Mammary epithelial cell (primary cell): ENCODE results near the gene TOR3A.

Experiments used
- EZH2 ChIP-seq: IDR thresholded peaks from 2 replicates; pipeline ENCODE4 v1.6.1; 2012; ENCODE audit warnings: low read length, inconsistent platforms, borderline replicate concordance
- TF ChIP-seq, protein P1 (sequence below), 2 donors: IDR thresholded peaks in 1 of 2; conservative IDR thresholded peaks in 1 of 2; 2 replicates each; pipeline ENCODE4 v1.5.1; 2011 to 2012; ENCODE audit warnings: inconsistent platforms in 2 of 2, low read length in 2 of 2, mild to moderate bottlenecking in 2 of 2, control low read depth in 1 of 2, low read depth in 1 of 2; ENCODE audit not compliant: insufficient read depth in 1 of 2; ENCODE audit errors: extremely low read depth in 1 of 2

DNA sequence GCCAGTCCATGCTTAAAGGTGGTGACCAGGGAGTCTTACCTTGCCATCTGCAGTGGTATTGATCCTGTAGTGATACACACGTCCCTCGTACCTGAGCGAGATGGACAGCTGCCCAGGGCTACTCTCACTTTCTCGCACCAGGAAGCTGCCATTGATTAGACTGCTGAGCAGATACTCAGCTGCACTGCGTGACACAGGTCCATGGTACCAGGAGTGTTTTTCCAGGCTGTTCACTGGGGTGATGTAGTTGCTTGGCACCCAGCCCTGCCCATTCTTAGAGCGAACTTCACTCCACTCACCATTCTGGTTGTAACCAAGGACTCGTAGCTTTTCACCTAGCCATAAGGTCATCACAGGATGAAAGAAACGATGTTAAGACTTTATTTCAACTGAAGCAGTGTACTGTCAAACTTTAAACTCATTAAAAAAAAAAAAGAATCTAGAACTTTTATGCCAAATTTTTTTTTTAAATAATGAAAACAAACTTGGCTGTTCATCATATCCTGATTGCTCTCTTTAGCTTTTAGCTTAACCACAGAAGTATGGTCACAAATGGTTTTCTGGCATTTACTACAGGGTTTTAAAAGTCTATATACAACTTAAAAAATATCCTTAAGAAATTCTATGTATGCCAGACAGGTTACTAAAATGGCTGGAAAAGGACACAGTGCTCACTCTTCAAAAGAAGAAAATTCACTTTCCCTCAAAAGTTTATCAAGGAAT lies 44.6 kb downstream of the TOR3A start:
- TF ChIP-seq, protein P1, sequence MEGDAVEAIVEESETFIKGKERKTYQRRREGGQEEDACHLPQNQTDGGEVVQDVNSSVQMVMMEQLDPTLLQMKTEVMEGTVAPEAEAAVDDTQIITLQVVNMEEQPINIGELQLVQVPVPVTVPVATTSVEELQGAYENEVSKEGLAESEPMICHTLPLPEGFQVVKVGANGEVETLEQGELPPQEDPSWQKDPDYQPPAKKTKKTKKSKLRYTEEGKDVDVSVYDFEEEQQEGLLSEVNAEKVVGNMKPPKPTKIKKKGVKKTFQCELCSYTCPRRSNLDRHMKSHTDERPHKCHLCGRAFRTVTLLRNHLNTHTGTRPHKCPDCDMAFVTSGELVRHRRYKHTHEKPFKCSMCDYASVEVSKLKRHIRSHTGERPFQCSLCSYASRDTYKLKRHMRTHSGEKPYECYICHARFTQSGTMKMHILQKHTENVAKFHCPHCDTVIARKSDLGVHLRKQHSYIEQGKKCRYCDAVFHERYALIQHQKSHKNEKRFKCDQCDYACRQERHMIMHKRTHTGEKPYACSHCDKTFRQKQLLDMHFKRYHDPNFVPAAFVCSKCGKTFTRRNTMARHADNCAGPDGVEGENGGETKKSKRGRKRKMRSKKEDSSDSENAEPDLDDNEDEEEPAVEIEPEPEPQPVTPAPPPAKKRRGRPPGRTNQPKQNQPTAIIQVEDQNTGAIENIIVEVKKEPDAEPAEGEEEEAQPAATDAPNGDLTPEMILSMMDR (conservative IDR thresholded peaks at IDR 0.05 in 1 of 2, IDR thresholded peaks at IDR 0.05 in 1 of 2; ENCODE audit: extremely low read depth in 1 of 2, insufficient read depth in 1 of 2, low read depth in 1 of 2, low read length in 2 of 2) = no peak
- no peak for TF ChIP-seq EZH2
